Activated T-helper 17 cell treated with anti-CD3 and anti-CD28 coated beads, Interleukin-2, amount 50 U/mL, for 72 hours (primary cell): ENCODE results near the gene SLC16A8. TPM values are rescaled to one million over a fixed set of nuclear protein-coding genes. Genes with fewer than 3 reads are reported as not detected.
"Not testable (repeated sequence)": the region's sequence is repeated elsewhere in the genome, so short reads cannot be mapped to it uniquely, and the experiment has no call there.

Source experiments
- ATAC-seq: fragments of 150-1000 bp; cut with Tn5 transposase; replicated peaks from 2 replicates; pipeline ENCODE4 v1.10.0; 2021; ENCODE audit warnings: mild to moderate bottlenecking, moderate library complexity
- H3K27ac Mint-ChIP-seq: one replicate; pipeline ENCODE4 v1.8.0; 2022; ENCODE audit warnings: mixed read lengths
- H3K27me3 Mint-ChIP-seq: one replicate; pipeline ENCODE4 v1.8.0; 2022; ENCODE audit warnings: mixed read lengths
- H3K36me3 Mint-ChIP-seq: one replicate; pipeline ENCODE4 v1.8.0; 2022; ENCODE audit warnings: low read depth, mild to moderate bottlenecking, mixed read lengths
- H3K4me1 Mint-ChIP-seq: one replicate; pipeline ENCODE4 v1.8.0; 2022; ENCODE audit warnings: mixed read lengths
- H3K4me3 Mint-ChIP-seq: one replicate; pipeline ENCODE4 v1.8.0; 2022; ENCODE audit warnings: mild to moderate bottlenecking, mixed read lengths
- H3K9me3 Mint-ChIP-seq: one replicate; pipeline ENCODE4 v1.8.0; 2022; ENCODE audit warnings: mixed read lengths
- total RNA-seq, 2 donors: library from RNA; stranded (reverse); gene quantifications; one replicate each; pipeline ENCODE4 v1.2.3, GENCODE V29; 2022

The SLC16A8 gene
- total RNA-seq, 2 donors from 2014 or later: not detected

DNA sequence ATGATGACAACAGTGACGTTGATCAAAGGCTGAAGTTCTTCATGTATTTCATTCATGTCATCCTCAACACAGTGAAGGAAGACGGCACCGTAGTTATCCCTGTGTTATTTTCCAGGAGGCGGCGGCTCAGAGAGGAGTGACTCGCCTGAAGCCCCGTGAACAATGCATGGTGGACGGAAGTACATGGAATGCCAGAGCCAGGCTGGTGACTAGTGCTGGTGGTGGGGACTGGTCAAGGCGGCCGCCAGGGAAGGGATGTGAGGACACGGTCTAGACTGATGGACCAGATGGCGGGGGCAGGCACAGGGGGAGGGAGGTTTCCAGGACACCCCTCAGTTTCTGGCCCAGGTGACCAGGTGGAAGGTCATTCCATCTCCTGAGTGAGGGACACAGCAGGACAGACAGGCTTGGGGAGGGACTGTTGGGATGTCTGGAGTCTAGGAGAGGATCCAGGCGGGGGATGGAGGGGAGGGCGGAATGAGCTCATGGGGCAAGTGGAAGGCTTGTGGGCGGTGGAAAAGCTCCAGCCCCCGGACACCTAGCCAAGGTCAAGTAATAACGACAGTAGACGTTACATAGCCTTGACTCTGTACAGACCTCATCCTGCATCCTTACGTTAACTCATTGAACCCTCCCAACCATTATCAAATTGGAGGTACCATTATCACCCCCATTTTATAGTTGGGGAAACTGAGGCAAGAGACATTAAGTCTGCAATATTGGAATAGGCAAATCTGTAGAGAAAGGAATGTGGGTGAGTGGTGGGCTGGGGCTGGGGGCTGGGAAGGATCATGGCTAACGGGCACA is 42.8 kb downstream of the SLC16A8 start:
- Mint-ChIP-seq H3K4me1 (no peaks in the 10 kb centered on the region), H3K27me3 (peaks cover 3% of the 10 kb centered on the region), H3K27ac (no peak overlapping the region), H3K4me3 (no peak overlapping the region), H3K36me3 (no peaks in the 10 kb centered on the region), H3K9me3 (no peaks in the 10 kb centered on the region)
- ATAC-seq: no peak

DNA sequence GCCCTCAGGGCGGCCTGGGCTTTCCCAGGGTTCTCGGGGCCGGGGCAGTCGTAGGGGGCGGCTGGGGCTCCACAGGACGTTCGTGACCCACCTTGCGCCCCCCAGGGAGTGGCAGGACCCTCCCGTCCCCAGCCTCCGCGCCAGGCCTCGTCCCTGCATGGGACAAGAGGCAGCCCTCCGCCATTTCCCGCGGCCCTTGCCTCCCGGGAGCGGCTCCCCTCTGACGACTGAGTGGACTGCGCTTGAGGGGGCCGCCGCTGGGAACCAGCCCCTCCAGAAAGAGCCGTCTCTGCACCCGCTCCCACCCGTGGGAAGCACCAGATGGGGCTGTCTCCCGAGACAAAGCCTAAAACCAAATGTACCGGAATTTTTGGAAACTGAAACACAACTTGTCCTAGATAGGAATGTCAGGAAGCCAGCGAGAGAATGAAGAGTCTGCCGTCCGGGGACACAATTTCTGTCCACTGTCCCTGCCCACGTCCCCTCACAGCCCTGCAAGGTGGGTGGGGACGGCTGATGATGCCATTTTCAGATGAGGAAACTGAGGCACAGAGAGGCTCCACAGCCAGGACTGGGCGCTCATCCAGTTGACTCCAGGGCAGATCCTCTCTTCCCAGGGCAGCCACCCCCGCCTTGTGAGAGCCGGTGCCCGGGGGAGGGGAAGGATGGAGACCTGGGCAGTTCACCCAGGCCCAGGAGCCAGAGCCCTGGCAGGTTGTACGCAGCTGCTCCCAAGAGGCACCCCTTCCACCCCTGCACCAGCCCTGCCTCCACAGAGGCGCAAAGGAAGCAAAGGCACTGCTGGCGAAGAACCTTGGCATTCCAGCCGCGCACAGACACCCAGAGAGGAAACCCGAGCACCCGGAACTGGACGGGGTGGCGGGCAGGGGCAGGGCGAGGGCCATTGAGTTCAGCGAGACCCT is 44.8 kb downstream of the SLC16A8 start:
- H3K9me3 Mint-ChIP-seq: no peaks in the 10 kb centered on the region
- H3K27ac Mint-ChIP-seq: no peak overlapping the region
- H3K4me3 Mint-ChIP-seq: no peak overlapping the region
- H3K27me3 Mint-ChIP-seq: no peaks in the 10 kb centered on the region
- H3K36me3 Mint-ChIP-seq: no peaks in the 10 kb centered on the region
- ATAC-seq: no peak
- H3K4me1 Mint-ChIP-seq: no peaks in the 10 kb centered on the region

DNA sequence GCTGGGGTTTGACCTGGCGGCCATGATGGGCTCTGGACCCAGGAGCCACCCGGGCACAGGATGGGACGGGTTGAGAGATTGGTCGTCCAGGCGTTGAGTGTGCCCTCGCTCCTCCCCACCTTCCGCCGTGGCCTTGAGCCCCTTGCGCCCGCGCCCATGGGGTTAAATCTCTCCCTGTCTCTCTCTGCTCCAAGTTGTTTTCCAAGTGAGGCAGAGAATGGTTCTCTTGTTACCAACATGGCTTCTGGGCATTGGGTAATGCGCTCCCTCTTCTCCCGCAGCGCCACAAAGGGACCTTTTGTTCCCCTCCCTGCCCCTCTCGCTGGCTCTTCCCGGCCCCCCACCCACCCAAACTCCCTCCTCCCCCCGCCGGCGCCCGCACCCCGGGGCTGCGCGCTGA is 45.6 kb downstream of the SLC16A8 start:
- Mint-ChIP-seq H3K9me3 (no peaks in the 10 kb centered on the region), H3K4me3 (no peak overlapping the region), H3K27ac (no peak overlapping the region), H3K27me3 (no peaks in the 10 kb centered on the region), H3K36me3 (no peaks in the 10 kb centered on the region), H3K4me1 (no peaks in the 10 kb centered on the region)
- no peak for ATAC-seq

DNA sequence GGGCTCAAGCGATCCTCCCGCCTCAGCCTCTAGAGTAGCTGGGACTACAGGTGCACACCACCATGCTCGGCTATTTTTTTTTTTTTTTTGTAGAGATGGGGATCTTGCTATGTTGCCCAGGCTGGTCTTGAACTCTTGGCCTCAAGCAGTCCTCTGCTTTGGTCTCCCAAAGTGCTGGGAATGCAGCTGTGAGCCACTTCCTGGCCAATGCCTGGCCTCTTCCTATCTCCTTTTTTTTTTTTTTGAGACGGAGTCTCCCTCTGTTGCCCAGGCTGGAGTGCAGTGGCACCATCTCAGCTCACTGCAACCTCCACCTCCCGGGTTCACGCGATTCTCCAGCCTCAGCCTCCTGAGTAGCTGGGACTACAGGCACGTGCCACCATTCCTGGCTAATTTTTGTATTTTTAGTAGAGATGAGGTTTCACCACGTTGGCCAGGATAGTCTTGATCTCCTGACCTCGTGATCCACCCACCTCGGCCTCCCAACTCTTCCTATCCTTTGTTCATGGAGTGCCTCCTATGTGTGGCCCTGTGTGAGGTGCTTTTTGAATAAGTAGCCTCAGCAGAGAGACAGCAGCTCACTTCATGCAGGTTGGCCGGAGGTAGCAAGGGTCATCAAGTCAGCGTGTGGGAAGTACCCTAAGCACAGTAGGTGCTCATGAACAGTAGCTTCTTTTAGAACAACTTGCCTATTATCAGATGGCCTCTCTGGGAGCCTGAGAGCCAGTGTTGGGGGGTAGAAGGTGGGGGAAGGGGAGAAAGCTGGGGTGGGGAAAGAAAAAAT is 46.4 kb downstream of the SLC16A8 start:
- H3K4me3 Mint-ChIP-seq, ATAC-seq, H3K27ac Mint-ChIP-seq, H3K27me3 Mint-ChIP-seq, H3K36me3 Mint-ChIP-seq, H3K9me3 Mint-ChIP-seq, H3K4me1 Mint-ChIP-seq: not testable (repeated sequence)

DNA sequence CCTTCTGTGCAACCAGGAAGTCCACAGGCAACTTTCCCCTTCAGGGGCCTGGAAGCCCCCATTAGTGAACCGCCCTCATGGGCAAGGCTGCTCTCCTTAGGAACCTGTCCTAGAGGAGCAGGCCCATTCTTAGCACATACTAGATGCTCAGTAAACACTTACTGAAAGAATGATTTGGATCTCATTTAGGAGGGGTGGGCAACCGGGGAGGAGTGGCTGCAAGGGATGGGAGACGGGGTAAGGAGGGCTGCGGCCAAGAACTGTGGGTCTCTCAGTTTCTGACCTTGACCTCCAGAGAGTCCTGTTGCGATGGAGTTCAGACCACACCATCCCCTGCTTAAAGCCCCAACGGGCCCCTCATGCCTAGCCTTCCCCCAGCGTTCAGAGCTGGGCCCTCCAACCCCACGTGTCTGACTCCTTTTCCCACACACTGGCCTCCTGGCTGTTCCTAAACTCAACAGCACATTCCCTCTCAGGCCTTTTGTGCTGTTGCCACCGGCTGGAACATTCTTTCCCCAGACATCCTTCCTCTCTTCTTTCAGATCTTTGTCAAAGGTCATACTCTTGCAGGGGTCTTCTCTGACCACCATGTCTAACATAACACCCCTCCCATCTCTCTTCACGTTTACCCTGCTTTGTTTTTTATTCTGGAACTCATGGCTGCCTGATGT is 47.5 kb downstream of the SLC16A8 start:
- no peaks in the 10 kb centered on the region for H3K27me3 Mint-ChIP-seq
- no peaks in the 10 kb centered on the region for H3K4me1 Mint-ChIP-seq
- H3K36me3 Mint-ChIP-seq: no peaks in the 10 kb centered on the region
- no peak overlapping the region for H3K4me3 Mint-ChIP-seq
- no peak for ATAC-seq
- H3K9me3 Mint-ChIP-seq: no peaks in the 10 kb centered on the region
- H3K27ac Mint-ChIP-seq: no peak overlapping the region

DNA sequence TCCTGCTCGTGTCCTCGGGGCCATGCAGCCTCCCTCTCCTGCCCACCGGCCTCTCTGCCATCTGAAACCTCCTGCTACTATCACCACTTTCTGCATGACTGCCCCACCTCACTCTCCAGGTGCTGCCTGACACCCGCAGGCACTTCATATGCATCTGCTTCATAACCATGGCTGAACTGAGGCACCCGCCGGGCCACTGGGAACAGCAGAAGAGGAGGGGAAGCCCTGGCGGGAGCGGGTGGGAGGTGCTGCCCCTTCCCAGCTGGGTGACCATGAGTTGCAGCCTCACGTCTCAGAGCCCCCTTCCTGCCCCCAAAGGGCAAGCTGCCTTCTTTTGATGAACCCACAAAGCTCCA is 48.5 kb downstream of the SLC16A8 start:
- H3K36me3 Mint-ChIP-seq: no peaks in the 10 kb centered on the region
- no peak for ATAC-seq
- H3K9me3 Mint-ChIP-seq: no peaks in the 10 kb centered on the region
- no peak overlapping the region for H3K27ac Mint-ChIP-seq
- H3K4me3 Mint-ChIP-seq: no peak overlapping the region
- H3K4me1 Mint-ChIP-seq: no peaks in the 10 kb centered on the region
- H3K27me3 Mint-ChIP-seq: no peaks in the 10 kb centered on the region

DNA sequence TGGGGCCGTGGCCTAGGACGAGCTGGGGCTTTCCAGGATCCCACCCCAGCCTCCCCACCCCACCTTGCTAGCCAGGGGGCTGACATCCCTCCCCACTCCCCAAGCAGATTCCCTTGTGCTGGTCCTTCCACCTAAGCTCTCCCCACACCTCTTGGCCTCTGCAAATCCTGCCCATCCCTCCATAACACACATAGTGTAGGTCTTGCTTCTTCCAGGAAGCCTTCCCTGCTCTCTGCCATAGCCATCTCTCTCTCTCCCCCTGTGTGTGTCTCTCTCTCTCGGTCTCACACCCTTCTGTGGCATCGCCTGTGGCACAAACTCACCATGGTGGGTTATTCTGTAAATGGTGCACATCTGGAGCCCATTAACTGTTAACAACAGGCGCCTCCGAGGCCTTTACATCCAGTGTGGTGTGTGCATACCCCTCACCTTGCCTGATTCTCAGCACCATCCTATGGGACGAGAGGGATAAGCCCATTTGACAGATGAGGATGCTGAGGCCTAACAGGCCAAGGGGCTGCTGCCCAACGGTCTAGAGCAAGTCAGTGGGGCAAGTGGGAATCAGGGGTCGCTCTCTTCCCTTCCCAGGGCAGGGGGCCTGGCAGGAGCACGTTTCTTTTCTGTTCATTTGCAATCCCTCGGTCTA is 49.0 kb downstream of the SLC16A8 start:
- Mint-ChIP-seq H3K9me3 (no peaks in the 10 kb centered on the region), H3K4me1 (no peaks in the 10 kb centered on the region), H3K27me3 (no peaks in the 10 kb centered on the region), H3K36me3 (no peaks in the 10 kb centered on the region), H3K4me3 (no peak overlapping the region), H3K27ac (no peak overlapping the region)
- ATAC-seq: no peak

DNA sequence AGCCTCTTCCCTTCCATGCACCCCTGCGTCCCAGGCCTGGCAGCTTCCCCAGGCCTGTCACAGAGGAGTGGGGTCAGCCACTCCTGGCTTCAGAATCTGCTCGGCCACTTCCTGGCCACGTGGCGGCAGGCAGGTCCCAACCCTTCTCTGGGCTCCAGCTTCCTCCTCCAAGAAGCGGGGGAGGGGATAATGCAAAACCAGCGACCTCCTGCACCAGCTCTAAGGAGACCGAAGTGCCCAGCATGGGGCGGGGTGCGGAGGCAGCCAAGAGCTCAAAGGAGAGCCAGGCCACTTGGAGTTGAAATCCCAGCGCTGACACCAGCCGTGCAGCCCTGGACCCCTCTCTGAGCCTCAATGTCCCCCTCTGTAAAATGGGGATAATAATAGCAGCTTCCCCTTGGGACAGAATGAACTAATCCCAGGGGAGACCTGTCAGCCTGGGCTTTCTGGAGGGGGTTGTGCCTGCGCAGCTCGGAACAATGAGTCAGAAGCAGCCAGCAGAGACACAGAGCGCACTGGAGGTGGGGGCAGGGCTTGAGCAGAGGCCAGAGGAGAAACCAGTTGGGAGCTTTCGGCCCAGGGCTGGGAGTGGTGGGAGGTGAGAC is 49.6 kb downstream of the SLC16A8 start:
- no peak overlapping the region for H3K27ac Mint-ChIP-seq

DNA sequence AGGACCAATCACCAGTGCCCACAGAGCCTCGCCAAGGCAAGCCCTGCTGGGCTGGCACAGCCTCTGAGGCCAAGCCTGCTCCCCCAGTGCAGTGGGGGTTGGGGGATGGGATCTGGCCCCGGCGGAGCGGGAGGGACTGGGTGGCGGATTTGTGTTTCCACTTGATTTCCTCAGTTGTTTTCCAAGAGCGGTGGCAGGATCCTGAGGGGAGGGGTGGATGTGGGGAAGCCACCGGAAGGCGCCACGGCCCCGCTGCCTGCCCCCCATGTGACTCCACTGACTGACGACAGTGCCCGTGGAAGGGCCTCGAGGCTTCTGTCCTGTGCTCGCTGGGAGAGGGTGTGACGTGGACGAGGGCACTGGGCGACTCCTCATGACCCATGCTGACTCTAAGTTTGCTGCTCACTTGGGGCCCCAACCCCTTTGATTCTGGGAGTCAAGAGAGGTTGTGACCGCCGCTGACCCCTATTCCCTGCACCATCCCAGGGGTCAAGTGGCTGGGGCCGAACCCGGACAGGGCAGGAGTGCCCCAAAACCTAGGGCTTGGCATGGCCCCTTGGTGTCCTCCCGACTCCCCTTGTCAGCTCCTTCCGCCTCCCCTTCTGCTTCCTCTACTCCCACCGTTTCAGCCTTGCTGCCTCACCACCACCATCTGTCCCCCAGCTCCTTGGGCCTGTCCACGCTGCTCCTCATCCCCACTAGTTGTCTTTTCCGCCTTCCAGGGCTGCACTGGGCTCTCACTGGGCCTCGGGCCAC is 50.3 kb downstream of the SLC16A8 start:
- H3K4me3 Mint-ChIP-seq: no peak overlapping the region
- H3K9me3 Mint-ChIP-seq: no peaks in the 10 kb centered on the region
- no peaks in the 10 kb centered on the region for H3K27me3 Mint-ChIP-seq
- ATAC-seq: no peak
- H3K4me1 Mint-ChIP-seq: no peaks in the 10 kb centered on the region
- H3K36me3 Mint-ChIP-seq: no peaks in the 10 kb centered on the region
- no peak overlapping the region for H3K27ac Mint-ChIP-seq

More for the DNA sequence above, 49.6 kb downstream of the SLC16A8 start:
- no peaks in the 10 kb centered on the region for H3K27me3 Mint-ChIP-seq
- H3K4me3 Mint-ChIP-seq: no peak overlapping the region
- ATAC-seq: no peak
- H3K36me3 Mint-ChIP-seq: no peaks in the 10 kb centered on the region
- no peaks in the 10 kb centered on the region for H3K9me3 Mint-ChIP-seq
- H3K4me1 Mint-ChIP-seq: no peaks in the 10 kb centered on the region

DNA sequence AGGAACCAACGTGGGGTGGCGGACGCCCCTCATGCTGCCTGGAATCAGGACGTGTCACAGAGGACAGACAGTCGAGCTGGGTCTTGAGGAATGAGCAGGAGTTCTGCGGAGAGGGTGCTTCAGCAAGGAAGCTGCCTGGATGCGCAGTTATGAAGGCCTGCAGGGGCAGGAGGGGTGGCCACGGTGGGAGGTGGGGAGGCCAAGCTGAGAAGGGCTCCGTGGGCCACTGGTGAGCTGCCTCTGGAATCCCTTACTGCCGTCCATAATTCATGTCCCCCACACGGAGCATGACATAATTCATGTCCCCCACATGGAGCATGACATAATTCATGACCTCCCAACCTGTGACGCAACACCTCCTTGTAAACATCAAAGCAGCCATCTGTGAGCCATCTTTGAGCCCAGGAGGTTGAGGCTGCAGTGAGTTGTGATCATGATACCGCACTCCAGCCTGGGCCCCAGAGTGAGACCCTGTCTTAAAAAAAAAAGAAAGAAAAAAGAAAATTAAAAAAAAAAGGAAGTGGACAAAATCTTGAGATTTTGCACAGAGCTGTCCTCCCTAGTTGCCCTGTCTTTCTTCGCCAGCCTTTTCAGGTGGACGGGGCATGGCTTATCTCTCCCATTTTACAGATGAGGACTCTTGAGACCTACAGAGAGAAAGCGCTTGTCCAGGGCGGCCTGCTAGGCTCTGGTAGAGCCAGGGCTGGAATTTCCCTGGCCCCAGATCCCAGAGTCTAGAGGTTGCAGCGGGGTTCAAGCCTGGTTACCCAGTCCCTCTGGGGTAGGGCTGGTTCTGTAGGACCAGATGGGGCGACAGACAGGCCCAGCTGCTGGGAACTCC is 51.1 kb downstream of the SLC16A8 start:
- ATAC-seq: no peak
- Mint-ChIP-seq H3K4me3 (no peak overlapping the region), H3K4me1 (no peaks in the 10 kb centered on the region), H3K27ac (no peak overlapping the region), H3K27me3 (no peaks in the 10 kb centered on the region), H3K36me3 (no peaks in the 10 kb centered on the region), H3K9me3 (no peaks in the 10 kb centered on the region)

DNA sequence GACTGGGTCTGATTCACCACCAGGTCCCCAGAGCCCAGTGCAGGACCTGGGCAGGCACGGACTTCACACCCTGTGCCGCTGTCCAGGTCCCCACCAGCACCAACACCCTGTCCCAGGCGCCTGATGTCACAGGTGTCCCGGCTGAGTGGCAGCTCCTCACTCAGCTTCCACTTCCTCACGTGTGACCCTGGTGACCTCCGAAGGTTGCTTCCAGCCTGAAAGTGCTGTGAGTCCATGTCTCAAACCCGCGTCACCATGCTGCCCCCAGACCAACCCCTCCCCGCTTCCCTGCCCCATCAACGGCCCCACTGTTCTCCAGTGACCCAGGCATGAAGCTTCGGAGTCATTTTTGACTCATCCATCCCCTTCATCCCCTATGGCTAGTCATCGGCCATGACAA is 52.5 kb downstream of the SLC16A8 start:
- ATAC-seq: no peak
- no peaks in the 10 kb centered on the region for H3K36me3 Mint-ChIP-seq
- no peaks in the 10 kb centered on the region for H3K4me1 Mint-ChIP-seq
- no peaks in the 10 kb centered on the region for H3K27me3 Mint-ChIP-seq
- H3K9me3 Mint-ChIP-seq: no peaks in the 10 kb centered on the region
- no peak overlapping the region for H3K4me3 Mint-ChIP-seq
- no peak overlapping the region for H3K27ac Mint-ChIP-seq

DNA sequence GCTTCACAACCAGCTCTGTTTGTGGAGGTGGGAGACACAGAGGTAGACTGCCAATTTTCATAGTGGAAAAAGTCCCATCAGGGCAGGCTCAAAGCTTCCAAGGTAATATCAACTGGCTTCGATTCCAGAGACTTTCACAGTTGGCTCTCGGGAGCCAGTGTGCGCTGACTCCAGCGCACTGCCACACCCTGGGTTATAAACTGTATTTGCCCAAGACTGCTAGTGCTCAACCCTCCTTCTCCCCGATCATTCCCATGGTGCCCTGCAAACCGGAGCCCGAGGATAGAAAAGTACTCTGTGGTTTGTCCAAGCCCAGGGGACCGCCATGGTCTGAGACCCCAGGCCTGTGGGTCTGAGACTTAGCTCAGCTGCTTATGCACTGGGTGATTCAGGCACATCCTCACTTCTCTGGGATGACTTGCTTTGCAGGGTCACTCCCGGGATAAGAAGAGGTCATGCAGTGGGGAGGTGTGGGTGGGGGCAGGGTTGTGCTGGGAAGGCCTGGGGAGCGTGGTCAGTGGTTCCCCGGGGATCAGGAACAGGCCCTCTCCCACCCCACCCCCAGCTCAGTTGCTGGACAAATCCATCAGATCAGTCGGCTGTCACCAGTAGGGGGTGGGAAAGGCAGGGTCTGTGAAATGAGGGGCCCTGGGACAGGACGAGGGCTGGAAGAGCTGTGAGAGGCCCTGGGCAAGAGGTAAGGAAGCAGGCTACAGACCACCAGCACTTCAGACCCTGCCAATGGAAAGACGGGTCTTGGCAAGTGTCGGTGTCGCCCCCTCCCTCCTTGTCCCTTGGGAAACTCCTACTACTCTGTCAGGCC is 53.5 kb downstream of the SLC16A8 start:
- Mint-ChIP-seq H3K4me1 (no peaks in the 10 kb centered on the region), H3K9me3 (no peaks in the 10 kb centered on the region), H3K27me3 (no peaks in the 10 kb centered on the region), H3K27ac (no peak overlapping the region), H3K4me3 (no peak overlapping the region), H3K36me3 (no peaks in the 10 kb centered on the region)
- no peak for ATAC-seq
